Measurements from ENCODE around the gene ICAM1.

The ICAM1 gene

GRCh38 chr19:10246511-10246910, 24.4 kb upstream of the ICAM1 start:
- no peak for DNase-seq (ENCODE audit: low read depth)
- TF ChIP-seq CTCF (conservative IDR thresholded peaks at IDR 0.05; ENCODE audit: low read depth, low read length): no peak
- H3K4me3 ChIP-seq (ENCODE audit: low read length): no peak overlapping the region

- H3K4me3 ChIP-seq (ENCODE audit: low read length): peak within 1 kb of the TSS; percentile 82
- TF ChIP-seq CTCF (conservative IDR thresholded peaks at IDR 0.05; ENCODE audit: low read depth, low read length): no peak
- peak; percentile 96 for DNase-seq (ENCODE audit: low read depth)
Measured at GRCh38 chr19:10251792-10252694, 18.9 kb upstream of the ICAM1 start, which contains the start of gene MRPL4. MRPL4 (plus strand) TSS chr19:10252214; CDS start chr19:10252254, 40 bp downstream.

- TF ChIP-seq CTCF (conservative IDR thresholded peaks at IDR 0.05; ENCODE audit: low read depth, low read length): no peak
- peak overlapping the region; percentile 82 for H3K4me3 ChIP-seq (ENCODE audit: low read length)
- no peak for DNase-seq (ENCODE audit: low read depth)
Measured at GRCh38 chr19:10252707-10253106, 18.2 kb upstream of the ICAM1 start.

GRCh38 chr19:10254244-10254643, 16.7 kb upstream of the ICAM1 start:
- TF ChIP-seq CTCF (conservative IDR thresholded peaks at IDR 0.05; ENCODE audit: low read depth, low read length): no peak
- no peak for DNase-seq (ENCODE audit: low read depth)
- no peak overlapping the region for H3K4me3 ChIP-seq (ENCODE audit: low read length)

GRCh38 chr19:10255358-10255757, 15.6 kb upstream of the ICAM1 start:
- no peak for TF ChIP-seq CTCF (conservative IDR thresholded peaks at IDR 0.05; ENCODE audit: low read depth, low read length)
- no peak for DNase-seq (ENCODE audit: low read depth)
- no peak overlapping the region for H3K4me3 ChIP-seq (ENCODE audit: low read length)

- no peak for TF ChIP-seq CTCF (conservative IDR thresholded peaks at IDR 0.05; ENCODE audit: low read depth, low read length)
- DNase-seq (ENCODE audit: low read depth): no peak
- H3K4me3 ChIP-seq (ENCODE audit: low read length): no peak overlapping the region
Measured at GRCh38 chr19:10256551-10256950, 14.4 kb upstream of the ICAM1 start.

All from retinal pigment epithelial cell (primary cell).